ENCODE data around the gene MOB1B. TPM values are rescaled to one million over a fixed set of nuclear protein-coding genes. Genes with fewer than 3 reads are reported as not detected.
"Not testable (repeated sequence)": the region's sequence is repeated elsewhere in the genome, so short reads cannot be mapped to it uniquely, and the experiment has no call there.

Gene MOB1B
- polyA plus RNA-seq (2013, experiment 1 of 2; ENCODE audit: insufficient read length): 17.4 TPM
- polyA plus RNA-seq (2013, experiment 2 of 2; ENCODE audit: insufficient read length): 16.2 TPM

- peak; percentile 92 for DNase-seq
Measured at GRCh38 chr4:70901984-70902576, at the start of gene MOB1B. Gene MOB1B, plus strand, starts transcription at chr4:70902369. Its CDS starts 168 bp downstream, at chr4:70902537.

GRCh38 chr4:70855464-70855863, 46.7 kb upstream of the MOB1B start:
- no peak for DNase-seq

GRCh38 chr4:70858454-70858853, 43.7 kb upstream of the MOB1B start:
- DNase-seq: no peak

GRCh38 chr4:70859066-70859465, 43.1 kb upstream of the MOB1B start:
- no peak for DNase-seq

GRCh38 chr4:70863099-70863790, 38.9 kb upstream of the MOB1B start:
- no peak for DNase-seq

GRCh38 chr4:70868778-70869177, 33.4 kb upstream of the MOB1B start:
- no peak for DNase-seq

GRCh38 chr4:70873216-70873615, 29.0 kb upstream of the MOB1B start:
- DNase-seq: no peak

- no peak for DNase-seq
Measured at GRCh38 chr4:70874268-70875156, 27.7 kb upstream of the MOB1B start.

- DNase-seq: peak; percentile 30
Measured at GRCh38 chr4:70877556-70877955, 24.6 kb upstream of the MOB1B start.

- no peak for DNase-seq
Measured at GRCh38 chr4:70880739-70881138, 21.4 kb upstream of the MOB1B start.

GRCh38 chr4:70885174-70885573, 17.0 kb upstream of the MOB1B start:
- no peak for DNase-seq

- DNase-seq: no peak
Measured at GRCh38 chr4:70892086-70892769, 9.9 kb upstream of the MOB1B start.

- DNase-seq: no peak
Measured at GRCh38 chr4:70893790-70894189, 8.4 kb upstream of the MOB1B start.

GRCh38 chr4:70895405-70895804, 6.8 kb upstream of the MOB1B start:
- no peak for DNase-seq

GRCh38 chr4:70895811-70896491, 6.2 kb upstream of the MOB1B start:
- no peak for DNase-seq

- not testable (repeated sequence) for DNase-seq
Measured at GRCh38 chr4:70898581-70898980, 3.6 kb upstream of the MOB1B start.

GRCh38 chr4:70901607-70901983, 574 bp upstream of the MOB1B start:
- no peak for DNase-seq

GRCh38 chr4:70902577-70903290, 565 bp downstream of the MOB1B start:
- DNase-seq: peak; percentile 46

- DNase-seq: no peak
Measured at GRCh38 chr4:70903291-70903603, 1.1 kb downstream of the MOB1B start.

GRCh38 chr4:70908993-70909556, 6.9 kb downstream of the MOB1B start:
- DNase-seq: no peak

- DNase-seq: no peak
Measured at GRCh38 chr4:70914000-70914399, 11.8 kb downstream of the MOB1B start.
